Spleen (tissue), 7 donors: ENCODE data around the gene EIF4G1.

Experiments
- CTCF ChIP-seq, 11 experiments: fragments of 200-600 bp in 7 of 11; fragments of 450-650 bp in 4 of 11; sonication (generic) in 4 of 11; IDR thresholded peaks in 8 of 11; conservative IDR thresholded peaks in 3 of 11; 1 replicate in 7 of 11; 2 replicates in 4 of 11; pipeline versions ENCODE4 v1.4.0 to v1.8.0; 2016 to 2021; ENCODE audit warnings: antibody characterized with exemption in 11 of 11, inconsistent platforms in 4 of 11, mild to moderate bottlenecking in 1 of 11
- POLR2A ChIP-seq, 3 donors: fragments of 450-650 bp; IDR thresholded peaks; one replicate each; pipeline ENCODE4 v1.5.1; 2017; ENCODE audit warnings: antibody characterized with exemption in 3 of 3, mild to moderate bottlenecking in 1 of 3
- donor health status: DM: no; HTN: no; CAD: no; lungs with moderate emphysema.
- donor health status: DM: no; HTN: no; CAD: no.
- donor health status: DM: no; HTN: no; CAD: no.

GRCh38 chr3:184338511-184338945 is 24.1 kb downstream of the EIF4G1 start:
- TF ChIP-seq POLR2A (IDR thresholded peaks at IDR 0.05) (no peak), CTCF (IDR thresholded peaks at IDR 0.05 in 8 of 11, conservative IDR thresholded peaks at IDR 0.05 in 3 of 11) (peak in 1 of 11 experiments; percentile 15)
